Liver (tissue), 3 donors: ENCODE data around the gene TTC28.
"Not testable (repeated sequence)": the region's sequence is repeated elsewhere in the genome, so short reads cannot be mapped to it uniquely, and the experiment has no call there.

Experiments used
- CTCF ChIP-seq: fragments of 150-350 bp; IDR thresholded peaks from 2 replicates; pipeline ENCODE4 v1.5.1; 2017; ENCODE audit warnings: improper control_type of control experiment, low read depth, low read length; ENCODE audit not compliant: missing input control
- GABPA ChIP-seq, 2 donors: IDR thresholded peaks in 1 of 2; conservative IDR thresholded peaks in 1 of 2; 2 replicates each; pipeline ENCODE4 v1.6.1; 2016; ENCODE audit warnings: antibody characterized with exemption in 2 of 2, mild to moderate bottlenecking in 1 of 2, moderate library complexity in 1 of 2
- MAX ChIP-seq: IDR thresholded peaks from 2 replicates; pipeline ENCODE4 v1.6.1; 2016; ENCODE audit warnings: antibody characterized with exemption
- donor health status: healthy.
- donor health status: healthy.

DNA sequence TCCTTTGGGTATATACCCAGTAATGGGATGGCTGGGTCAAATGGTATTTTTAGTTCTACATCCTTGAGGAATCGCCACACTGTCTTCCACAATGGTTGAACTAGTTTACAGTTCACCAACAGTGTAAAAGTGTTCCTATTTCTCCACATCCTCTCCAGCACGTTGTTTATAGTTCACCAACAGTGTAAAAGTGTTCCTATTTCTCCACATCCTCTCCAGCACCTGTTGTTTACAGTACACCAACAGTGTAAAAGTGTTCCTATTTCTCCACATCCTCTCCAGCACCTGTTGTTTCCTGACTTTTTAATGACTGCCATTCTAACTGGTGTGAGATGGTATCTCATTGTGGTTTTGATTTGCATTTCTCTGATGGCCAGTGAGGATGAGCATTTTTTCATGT is 619.0 kb downstream of the TTC28 start:
- TF ChIP-seq MAX; CTCF; GABPA (IDR thresholded peaks at IDR 0.05 in 1 of 2, conservative IDR thresholded peaks at IDR 0.05 in 1 of 2): not testable (repeated sequence)
